Femur (tissue), 1 donor: ENCODE data around the gene TDRKH.
A peak's percentile ranks its signal among the peaks of the same experiment; 100 is the strongest.

Source experiments
- DNase-seq: peaks from one replicate; pipeline ENCODE4 v3.0.0-alpha.2; 2017

TDRKH gene, protein sequence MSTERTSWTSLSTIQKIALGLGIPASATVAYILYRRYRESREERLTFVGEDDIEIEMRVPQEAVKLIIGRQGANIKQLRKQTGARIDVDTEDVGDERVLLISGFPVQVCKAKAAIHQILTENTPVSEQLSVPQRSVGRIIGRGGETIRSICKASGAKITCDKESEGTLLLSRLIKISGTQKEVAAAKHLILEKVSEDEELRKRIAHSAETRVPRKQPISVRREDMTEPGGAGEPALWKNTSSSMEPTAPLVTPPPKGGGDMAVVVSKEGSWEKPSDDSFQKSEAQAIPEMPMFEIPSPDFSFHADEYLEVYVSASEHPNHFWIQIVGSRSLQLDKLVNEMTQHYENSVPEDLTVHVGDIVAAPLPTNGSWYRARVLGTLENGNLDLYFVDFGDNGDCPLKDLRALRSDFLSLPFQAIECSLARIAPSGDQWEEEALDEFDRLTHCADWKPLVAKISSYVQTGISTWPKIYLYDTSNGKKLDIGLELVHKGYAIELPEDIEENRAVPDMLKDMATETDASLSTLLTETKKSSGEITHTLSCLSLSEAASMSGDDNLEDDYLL

DNA sequence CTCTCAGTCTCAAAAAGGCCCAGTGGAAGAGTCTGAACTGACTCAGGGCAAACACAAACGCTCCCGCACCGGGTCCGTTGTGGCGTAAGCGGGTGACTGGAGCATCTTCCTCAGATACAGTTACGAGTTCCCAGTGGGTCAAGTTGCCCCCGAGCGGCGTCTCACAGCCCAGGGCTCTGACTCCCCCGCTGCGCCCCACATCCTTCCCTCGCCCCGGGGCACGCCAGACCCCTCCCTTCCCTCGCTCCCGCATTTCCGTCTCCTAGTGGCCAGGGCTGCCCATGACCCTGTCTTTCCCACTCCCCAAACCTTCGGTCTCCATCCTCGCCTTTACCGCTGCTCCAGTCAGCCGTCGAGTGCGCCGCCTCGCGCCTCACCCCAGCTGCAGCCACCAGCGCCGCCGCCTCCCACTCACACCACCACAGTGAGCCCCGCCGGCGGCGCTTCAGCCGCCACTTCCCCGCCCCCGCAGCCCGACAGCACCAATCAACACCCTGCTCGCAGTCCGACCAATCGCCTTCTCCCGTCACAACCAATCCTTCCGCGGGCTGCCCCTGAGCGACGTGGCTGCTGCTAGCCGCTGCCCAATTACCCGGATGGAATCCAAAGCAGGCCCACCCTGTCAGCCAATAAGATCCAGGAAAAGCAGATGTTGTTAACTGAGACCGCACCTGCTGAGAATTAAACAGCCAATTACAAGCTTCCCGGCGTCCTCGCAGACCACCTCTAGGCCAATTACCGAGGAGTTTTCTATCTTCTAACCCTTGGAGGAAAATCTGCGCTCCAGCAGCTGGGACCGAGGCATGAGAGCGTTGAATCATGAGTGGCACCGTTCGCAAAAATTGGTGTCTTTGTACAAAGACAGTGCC is at the start of gene TDRKH:
TDRKH (minus strand) TSS at position 430 of the 869 bp plus-strand sequence. CDS start 7,478 bp downstream, outside the sequence.
- peak; percentile 99 for DNase-seq

DNA sequence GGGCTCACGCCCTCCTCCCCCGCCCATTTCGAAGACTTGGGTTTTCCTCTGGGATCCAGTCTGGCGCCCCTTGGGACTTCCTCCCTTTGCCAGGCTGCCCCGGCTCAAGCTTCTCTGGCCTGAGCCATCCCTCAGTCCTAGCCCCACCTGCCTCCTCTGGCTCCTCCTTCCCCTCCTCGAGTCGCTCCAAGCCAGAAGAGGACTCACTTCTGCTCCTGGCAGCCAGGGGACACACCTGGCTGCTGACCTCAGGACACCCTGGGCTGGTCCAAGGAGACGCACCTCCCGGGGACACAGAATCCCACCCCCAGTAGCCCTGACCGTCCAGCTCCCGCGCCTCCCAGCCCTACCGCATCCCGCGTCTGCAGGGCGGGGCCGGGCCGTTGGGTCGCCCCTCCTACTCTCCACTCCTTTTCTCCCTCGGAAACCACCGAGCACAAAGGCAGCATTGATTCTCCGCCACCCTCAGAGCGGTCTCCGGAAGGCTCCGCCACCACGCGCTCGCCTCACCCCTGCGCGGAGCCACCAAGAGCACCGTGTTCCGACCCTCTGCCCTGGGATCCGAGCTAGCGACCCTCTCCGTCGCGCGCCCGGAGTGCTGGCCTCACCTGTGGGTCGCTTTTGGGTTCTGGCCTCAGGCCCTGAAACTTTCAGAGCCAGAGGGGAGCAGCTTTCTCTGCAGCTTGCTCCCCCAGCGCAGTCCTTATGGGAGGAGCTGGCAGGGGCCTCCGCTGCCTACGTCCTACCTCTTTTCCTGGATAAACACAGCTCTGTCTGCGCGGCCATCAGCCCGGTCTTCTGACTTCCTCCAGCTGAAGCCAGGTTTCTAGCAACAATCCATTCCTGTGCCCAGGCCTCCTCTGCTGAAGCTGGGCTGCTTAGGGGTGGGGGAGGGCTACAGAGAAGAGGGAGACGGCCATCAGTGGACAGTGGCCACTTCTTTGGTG is 49.4 kb upstream of the TDRKH start, which contains the start of gene C2CD4D:
C2CD4D (minus strand) TSS at position 364 of the 947 bp plus-strand sequence. CDS start 831 bp downstream, outside the sequence.
- DNase-seq, result peak; percentile 74

DNA sequence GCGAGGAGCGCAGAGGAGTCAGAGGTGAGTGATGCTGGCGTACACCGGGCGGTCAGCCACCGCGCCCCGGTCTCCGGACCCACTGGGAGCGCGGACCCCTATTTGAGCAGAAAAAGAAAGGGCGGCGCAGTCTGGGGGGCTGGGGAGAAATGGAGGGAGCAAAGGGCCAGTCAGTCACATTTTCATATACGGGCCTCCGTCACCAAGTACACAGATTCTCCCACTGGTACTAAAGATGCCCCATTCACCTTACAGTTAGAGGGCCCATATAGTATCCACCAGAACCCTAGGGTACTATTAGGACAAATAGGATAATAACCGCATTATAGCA is 48.7 kb upstream of the TDRKH start:
- no peak for DNase-seq

DNA sequence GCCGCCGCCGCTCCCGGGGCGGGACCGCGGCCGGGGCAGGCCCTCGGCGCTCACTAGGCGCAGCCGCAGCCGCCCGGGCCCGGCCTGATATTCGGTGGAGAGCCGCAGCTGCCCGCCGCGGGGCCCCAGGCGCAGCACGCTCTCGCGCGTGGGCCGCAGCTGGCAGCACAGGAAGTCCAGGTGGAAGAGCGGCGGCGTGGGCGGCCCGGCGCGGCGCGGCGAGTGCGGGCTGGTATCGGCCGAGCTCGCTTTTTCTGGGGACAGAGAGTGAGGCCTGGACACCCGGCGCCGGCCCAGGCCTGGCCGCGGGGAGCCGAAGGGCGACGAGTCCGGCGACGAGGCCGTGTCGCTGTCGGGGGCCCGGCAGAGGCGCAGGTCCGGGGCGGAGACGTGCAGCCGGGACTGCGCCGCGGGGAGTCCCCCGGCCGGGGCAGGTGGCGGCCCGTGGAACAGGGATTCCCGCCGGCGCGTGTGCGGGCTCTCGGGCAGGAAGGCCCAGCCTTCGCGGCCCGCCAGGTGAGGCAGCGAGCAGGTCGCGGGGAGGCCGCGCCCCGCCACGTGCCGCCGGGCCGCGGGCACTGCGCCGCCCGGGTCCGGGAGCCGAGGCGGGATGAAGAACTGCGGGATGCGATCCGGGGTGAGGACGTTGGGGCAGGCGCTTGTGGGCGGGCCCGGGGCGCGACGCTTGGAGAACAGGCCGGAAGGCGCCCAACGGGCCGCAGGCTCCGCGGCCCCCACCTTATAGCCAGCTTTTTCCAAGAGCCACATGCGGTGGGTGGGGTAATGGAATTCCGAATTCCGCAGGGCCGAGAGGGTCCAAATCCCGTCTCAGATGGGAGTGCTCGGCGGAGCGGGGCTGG is 48.2 kb upstream of the TDRKH start:
- DNase-seq, result no peak

DNA sequence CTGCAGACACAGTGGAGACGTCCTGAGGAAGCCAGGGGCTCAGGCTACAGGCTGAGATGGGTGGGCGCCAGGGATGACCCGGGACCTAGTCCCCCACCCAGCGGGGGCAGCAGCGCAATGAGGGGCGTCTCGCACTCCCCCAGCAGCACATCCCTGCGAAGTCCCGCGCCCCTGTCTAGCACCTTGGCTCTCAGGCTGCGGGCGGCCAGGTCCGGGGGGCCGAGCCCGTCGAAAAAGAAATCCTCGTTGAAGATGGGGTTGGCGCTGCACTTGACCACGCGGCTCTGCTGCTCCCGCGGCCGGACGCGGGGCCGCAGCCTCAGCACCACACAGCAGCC is 47.6 kb upstream of the TDRKH start:
- DNase-seq, result no peak

DNA sequence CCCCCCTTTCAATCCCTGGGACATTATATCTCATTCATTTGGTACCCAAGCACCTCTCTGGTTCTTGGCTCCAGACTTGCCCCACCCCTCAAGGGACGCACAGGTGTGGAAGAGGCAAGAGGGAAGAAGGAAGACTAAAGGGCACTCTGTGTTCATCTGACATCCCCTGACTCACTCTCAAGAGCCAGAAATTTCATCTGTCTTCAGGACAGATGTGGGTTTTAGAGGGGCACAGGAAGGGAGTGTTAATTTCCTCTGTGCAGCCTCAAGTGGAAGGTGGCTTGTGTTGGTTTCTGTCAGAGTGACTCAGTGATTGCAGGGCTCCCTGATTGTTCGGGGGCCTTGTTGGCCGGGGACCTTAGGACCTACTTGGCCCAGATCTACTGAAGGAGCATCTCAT is 46.9 kb upstream of the TDRKH start:
- no peak for DNase-seq

DNA sequence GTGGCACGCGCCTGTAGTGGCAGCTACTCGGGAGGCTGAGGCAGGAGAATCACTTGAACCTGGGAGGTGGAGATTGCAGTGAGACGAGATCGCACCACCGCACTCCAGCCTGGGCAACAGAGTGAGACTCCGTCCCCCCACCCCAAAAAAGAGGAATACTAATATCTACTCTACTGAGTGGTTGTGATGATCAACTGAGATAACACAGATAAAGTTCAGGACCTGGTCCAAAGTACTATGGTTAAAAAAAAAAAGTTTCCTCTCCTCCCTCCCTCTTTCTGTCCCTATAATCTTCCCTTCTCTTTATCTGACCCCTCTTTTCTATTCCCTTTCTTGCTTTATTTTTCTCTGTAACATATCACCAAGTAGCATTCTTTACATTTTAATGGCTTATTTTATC is 45.3 kb upstream of the TDRKH start:
- DNase-seq, result no peak

DNA sequence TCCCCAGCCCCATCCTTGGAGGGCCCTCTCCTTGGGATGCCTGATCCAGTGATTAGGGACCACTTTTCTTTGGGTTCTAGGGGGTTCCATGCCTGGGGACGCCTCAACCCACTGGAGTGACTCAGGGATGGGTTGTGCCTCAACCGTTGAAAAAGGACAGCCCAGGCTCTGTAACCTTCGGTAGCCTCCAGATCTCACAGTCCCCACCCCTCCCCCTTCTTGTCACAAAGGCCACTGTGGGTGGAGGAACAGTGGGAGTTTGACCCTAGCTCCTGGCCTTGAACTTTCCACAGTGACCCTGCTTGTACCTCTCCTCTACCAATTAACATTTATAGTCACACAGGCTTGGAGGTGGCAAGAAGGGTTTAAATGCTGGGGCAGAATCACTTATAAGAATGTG is 43.9 kb upstream of the TDRKH start:
- DNase-seq, result no peak

DNA sequence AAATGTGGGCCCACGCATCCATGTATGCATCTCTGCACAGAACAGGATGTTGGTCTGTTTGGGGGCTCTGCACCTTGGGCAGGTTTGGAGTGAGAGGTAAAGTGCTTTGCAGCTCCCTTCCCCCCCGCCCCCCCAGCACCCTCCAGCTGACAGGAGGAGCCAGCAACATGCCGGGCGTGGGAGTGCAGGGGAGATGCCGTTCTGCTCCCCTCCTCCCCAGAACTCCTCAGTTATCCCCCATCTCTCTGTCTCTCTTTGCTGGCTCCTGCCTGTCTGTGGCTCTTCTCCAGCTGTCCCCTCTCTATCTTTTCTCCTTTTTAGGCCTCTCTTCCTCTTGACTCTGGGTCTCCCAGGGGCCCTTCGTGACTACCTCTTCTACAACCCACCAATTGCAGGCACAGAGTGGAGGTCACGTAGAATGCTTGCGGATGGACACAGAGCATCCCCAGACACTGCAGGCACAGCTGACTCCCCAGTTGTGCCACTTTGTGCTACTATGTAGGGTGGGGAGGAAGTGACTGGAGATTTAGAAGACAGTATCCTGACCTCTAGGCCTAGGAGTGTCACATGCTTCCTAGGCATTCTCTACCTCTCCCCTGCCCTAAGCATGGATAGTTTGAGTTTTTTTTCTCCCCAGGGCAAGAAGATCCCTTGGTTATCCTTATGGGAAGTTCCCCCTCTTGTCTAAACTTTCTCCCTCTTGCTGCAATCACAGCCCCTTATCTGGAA is 43.0 kb upstream of the TDRKH start:
- no peak for DNase-seq

DNA sequence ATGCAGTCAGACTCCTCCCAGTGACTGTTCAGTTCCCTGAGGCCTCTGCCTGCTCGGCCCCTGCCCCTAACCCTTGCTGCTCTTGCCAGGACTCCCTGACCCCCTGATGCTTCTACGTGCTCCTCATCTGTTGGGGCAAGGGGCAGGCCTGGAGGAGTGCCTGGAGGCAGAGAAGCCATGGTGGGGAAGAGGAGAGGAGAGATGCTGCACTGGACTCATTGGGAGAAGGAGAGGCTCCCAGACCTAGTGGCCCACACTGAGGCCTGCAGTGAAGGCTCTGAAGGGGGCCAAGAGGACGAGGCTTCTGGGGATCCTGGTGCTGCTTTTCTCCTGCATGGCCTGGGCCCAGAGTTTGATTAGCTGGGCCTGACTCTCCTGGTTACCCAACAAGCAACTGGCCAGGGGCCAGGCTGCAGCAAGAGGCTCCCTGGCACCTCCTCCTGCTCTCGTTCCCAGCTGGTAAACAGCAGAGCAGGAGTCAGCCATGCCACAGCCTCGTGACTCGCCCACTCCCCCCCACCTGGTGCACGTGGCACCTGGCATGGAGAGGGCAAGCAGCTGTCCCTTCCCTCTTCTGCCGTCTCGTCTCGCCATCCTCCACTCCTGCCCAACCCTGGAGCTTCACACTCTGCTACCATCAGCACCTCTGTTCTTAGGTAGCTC is 42.1 kb upstream of the TDRKH start:
- DNase-seq, result peak; percentile 50

DNA sequence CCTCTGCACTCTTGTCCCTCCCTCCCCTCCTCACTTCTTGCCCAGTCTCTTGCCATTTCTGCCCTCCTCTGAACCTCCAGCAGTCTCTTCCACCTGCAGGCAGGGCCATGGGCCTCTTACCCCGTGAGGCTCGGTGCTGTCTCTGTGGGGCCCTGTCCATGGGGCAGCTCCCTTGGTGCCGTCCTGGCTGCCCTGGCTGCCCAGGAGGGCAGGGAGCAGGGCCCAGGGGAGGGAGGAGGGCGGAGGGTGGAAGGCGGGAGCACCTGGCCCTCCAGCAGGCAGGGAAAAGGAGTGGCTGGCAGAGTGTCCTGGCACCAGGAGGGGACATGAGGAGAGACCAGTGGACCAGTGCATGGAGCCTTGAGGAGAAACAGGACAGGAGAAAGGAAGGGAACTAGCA is 41.3 kb upstream of the TDRKH start, which contains the start of gene RORC:
RORC (minus strand) TSS at position 198 of the 400 bp plus-strand sequence; CDS start at position 160, 38 bp downstream.
- no peak for DNase-seq

DNA sequence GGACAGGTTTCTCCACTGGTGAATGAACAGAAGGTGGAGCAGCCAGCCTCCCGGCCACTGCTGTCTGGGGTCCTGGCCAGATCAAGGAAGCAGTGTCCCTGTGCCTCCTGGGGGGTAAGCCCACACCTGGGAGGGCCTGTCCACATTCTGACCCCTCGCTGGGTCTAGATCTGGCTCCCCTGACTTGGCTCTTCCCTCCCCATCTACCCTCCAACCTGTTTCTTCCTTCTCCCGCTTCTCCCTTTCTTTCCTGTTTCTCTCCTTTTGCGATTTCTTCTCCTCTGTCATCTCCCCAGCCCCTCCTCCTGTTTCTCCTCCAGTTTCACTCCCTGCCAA is 40.9 kb upstream of the TDRKH start:
- no peak for DNase-seq

DNA sequence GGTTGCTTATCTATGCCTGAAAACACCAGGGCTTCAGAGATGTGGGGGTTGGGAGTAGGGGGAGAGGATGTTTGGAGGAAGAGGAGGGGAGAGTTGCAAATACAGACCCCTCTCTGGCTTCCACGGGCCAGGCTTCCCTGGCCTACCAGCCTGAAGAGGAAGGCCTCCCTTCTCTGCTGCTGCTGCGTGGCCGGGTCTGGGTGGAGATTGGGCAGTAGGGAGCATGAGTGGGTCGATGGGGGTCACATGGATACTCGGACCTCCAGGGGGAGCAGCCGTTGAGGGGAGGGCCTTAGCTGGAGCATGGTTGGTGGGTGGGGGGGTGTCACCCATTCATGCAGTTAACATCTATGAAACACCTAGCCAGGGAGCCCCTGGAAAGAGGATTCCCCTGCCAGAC is 39.8 kb upstream of the TDRKH start:
- no peak for DNase-seq

DNA sequence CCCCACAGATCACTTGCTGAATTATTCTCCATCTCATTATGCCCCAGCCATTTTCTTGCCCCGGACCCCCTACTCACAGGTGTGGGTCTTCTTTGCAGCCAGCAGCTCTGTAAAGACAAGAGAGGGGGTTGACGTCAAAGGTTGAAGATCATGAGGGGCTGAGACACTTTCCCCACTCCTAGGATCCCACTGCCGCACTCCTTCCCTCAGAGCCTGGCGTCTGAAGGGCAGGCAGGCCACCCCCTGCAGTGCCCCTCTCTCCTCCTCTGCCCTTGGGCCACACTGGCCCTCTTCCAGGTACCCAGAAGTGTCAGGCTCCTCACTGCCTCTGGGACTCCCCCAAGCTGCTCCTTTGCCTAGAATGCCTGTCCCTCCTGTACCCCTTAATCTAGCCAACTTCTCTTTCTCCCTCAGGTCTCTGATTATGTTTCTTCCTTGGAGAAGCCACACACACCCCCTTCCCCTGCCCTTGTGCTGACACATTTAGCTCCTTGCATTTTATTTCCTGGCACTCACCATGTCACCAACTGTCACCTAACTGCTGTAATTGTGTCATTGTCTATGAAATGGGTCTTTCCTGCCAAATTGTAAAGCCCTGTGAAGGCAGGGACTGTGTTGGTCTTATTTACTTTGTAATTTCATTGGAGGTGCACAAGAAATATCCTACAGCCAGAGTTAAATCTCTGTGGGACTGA is 39.2 kb upstream of the TDRKH start:
- no peak for DNase-seq

DNA sequence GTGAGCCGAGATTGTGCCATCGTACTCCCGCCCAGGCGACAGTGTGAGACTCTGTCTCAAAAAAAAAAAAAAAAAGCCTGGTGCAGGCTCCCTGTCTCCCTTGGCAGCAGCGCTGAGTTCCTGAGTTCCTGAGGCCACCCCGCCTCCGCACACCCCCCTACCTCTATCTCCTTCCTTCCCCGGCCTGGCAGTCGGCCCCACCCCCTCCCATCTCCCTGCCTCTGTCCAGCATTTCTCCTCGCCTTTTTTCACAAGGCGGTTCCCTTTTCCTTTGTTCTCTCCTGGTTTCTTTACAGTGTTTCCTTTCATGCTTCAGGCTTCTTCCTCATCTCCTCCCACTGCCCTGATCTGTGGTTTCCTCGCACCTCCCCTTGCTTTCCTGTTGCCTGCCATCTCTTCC is 38.6 kb upstream of the TDRKH start:
- peak; percentile 50 for DNase-seq

DNA sequence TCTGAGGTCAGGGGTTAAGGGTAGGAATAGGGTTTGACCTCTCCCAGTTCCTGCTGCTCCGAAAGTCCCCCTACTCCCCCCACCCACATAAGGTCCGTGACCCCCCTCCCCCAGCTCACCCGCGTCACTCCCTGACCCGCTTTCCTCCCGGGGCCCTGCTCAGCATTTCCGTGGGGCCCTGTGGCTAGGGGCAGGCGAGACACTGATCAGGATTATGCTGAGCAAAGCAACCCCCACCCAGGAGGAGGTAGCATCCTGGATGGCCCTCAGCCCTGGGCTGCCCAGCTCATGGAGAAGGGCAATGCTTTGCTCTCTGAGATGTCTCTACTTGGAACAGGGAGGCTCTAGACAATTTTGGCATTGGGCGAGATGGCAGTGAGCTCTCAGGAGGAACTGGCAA is 37.6 kb upstream of the TDRKH start:
- no peak for DNase-seq

DNA sequence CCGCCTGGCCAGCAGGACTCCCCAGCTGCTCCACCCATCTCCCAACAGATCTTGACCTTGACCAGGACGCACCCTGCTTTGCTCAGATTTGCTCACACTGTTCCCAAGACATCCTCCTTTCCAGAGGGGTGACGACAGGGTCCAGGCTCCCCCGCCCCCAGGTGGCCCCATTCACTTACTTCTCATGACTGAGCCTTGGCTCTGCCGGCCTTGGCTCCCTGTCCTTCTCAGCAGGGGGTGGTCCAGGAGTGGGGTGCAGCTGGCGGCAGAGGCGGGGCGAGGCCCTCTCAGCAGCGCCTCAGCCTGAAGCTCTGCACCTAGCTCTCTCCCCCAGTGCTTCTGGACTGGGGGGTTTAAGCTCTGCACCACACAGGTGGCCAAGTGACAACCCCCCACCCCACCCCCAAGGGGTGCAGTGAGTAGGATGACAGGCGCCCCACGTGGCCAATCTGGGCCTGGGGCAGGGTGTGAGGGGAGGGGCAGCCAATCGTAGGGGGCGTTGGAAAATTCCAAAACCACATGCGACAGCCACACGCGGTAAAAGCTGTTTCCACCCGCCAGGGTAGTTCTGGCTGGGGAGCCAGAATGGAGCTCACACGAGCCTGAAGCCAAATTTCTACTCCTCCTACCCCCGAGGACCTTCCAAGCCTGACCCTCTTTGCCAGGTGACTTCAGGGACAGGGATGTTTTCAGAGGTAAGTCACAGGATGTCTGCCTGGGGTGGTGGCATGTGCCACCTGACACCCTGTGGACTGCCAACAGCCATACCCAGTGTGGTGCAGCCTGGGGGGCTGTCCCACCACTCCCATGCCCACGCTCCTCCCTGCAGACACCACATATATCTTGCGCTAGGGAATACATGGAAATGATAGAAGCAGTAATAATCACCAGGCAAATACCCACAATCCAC is 35.7 kb upstream of the TDRKH start:
- DNase-seq, result peak; percentile 46

DNA sequence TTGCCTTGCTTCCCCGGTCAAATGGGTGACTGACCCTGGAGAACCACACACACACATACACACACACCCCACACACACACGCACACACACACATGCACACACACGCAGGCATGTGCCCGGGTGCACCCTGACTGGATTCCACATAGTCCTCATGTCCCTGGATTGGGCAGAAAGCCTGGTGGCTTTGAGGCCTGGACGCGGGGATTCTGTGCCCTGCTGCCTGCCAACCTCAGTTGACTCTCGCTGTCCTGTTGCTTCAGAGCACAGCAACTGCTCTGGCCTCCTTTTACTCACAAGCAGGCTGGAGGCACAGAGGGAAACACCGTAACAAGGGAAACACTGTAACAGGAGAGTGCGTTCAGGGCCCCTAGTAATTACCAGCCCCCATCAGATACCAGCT is 34.9 kb upstream of the TDRKH start:
- peak; percentile 38 for DNase-seq

DNA sequence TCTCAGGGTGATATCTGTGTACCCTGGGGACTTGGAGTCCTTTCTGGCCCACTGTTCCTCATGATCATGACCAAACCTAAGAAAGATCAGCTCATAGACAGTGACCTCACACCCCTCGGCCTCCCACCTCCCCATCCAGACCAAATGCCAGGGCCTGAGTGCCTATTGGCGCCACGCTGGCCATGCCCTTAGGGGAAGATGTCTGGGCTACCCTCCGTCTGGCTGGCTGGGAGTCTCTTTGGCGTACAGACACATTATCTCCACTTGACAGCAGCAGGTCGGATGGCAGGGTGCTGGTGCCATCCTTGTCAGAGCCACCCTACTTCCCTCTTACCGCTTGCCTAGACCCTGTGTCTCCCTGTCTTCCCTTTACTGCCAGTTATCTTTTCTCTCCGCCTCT is 32.9 kb upstream of the TDRKH start:
- no peak for DNase-seq
